ENCODE measurements around the gene KPNA4.

The KPNA4 gene

DNA sequence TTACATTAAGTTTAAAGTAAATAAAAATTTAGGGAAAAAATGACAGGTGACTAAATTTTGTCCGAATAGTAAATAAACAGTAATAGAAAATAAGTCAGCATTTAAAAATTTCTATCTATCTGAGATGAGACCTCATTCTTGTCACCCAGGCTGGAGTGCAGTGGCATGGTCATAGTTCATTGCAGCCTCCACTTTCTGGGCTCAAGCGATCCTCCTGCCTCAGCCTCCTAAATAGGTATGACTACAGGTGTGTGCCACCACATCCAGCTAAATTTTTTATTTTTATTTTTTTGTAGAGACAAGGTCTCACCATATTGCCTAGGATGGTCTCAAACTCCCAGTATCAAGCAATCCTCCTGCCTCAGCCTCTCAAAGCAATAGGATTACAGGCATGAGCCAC lies 7.8 kb downstream of the KPNA4 start:
- TF ChIP-seq, protein P1, sequence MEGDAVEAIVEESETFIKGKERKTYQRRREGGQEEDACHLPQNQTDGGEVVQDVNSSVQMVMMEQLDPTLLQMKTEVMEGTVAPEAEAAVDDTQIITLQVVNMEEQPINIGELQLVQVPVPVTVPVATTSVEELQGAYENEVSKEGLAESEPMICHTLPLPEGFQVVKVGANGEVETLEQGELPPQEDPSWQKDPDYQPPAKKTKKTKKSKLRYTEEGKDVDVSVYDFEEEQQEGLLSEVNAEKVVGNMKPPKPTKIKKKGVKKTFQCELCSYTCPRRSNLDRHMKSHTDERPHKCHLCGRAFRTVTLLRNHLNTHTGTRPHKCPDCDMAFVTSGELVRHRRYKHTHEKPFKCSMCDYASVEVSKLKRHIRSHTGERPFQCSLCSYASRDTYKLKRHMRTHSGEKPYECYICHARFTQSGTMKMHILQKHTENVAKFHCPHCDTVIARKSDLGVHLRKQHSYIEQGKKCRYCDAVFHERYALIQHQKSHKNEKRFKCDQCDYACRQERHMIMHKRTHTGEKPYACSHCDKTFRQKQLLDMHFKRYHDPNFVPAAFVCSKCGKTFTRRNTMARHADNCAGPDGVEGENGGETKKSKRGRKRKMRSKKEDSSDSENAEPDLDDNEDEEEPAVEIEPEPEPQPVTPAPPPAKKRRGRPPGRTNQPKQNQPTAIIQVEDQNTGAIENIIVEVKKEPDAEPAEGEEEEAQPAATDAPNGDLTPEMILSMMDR (IDR thresholded peaks at IDR 0.05; ENCODE audit: borderline replicate concordance, insufficient read depth, low read depth, low read length) = no peak
- no peak overlapping the region for H3K4me3 ChIP-seq (ENCODE audit: low read depth, low read length)

DNA sequence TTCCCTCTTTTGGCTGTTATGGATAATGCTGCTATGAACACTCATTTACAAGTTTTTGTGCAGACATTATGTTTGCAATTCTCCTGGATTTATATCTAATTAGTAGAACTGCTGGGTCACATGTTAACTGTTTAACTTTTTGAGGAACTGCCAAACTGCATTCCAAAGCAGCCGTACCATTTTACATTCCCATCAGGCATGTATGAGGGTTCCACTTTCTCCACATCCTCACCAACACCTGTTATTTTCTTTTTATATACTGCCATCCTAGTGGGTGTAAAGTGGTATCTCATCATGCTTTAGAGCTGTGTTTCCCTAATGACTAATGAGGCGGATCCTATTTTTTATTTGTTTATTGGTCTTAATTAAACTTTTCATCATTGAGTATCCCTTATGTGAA lies 9.2 kb downstream of the KPNA4 start:
- no peak overlapping the region for H3K4me3 ChIP-seq (ENCODE audit: low read depth, low read length)
- TF ChIP-seq, protein P1 (IDR thresholded peaks at IDR 0.05; ENCODE audit: borderline replicate concordance, insufficient read depth, low read depth, low read length) = no peak

DNA sequence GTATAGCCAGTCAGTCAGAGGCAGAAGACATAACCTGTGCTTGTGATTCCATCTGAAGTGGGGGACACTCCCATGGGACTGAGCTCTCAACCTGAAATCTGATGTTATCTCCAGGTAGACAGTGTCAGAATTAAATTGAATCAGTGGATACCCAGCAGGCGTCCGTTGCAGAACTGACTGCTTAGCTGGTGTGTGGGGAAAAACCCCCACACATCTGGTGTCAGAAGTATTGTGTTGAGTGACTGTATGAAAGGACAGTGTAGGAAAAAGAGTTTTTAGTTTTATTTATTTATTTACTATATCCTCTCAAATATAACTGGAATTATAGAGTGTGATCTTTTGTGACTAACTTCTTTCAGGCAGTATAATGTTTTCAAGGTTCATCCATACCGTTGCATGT lies 10.4 kb downstream of the KPNA4 start:
- H3K4me3 ChIP-seq (ENCODE audit: low read depth, low read length) = no peak overlapping the region
- TF ChIP-seq, protein P1 (IDR thresholded peaks at IDR 0.05; ENCODE audit: borderline replicate concordance, insufficient read depth, low read depth, low read length) = no peak

DNA sequence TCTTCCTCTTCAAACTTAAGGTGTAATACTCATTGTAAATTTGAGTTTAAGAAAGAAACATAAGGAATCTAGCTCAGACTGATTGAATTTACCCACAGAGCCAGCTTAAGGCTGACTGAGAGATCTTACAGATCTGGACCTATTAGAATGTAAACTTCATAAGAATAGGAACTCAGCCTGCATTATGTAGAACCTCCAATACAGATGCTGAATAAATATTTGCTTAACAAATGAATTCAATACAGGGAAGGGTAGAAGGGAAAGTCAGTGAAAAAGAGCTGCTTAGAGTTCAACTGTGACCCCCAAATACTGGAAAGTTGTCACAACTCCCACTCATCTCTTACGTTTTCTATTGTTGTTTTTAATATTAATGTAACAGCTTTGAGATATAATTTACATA lies 11.5 kb downstream of the KPNA4 start:
- TF ChIP-seq, protein P1 (IDR thresholded peaks at IDR 0.05; ENCODE audit: borderline replicate concordance, insufficient read depth, low read depth, low read length) = no peak
- H3K4me3 ChIP-seq (ENCODE audit: low read depth, low read length) = no peak overlapping the region

DNA sequence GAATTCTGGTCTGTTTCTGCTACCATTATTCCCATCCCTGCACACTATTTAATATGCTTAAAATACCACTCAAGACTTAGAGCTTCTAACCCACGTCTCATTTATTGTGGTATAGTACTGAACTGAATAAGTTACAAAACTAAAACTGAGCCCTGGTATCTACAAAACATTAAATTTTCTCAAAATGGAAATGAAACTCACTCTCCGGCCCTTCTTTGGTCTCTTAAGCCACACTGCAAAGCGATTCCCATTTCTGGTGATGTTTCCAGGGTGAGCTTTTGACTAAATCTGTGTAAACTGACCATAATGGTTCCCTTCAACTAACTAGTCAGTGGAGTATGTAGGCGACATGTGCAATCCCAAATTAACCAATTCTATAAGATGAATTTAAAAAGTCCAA lies 18.6 kb downstream of the KPNA4 start:
- H3K4me3 ChIP-seq (ENCODE audit: low read depth, low read length) = no peak overlapping the region
- TF ChIP-seq, protein P1 (IDR thresholded peaks at IDR 0.05; ENCODE audit: borderline replicate concordance, insufficient read depth, low read depth, low read length) = no peak

DNA sequence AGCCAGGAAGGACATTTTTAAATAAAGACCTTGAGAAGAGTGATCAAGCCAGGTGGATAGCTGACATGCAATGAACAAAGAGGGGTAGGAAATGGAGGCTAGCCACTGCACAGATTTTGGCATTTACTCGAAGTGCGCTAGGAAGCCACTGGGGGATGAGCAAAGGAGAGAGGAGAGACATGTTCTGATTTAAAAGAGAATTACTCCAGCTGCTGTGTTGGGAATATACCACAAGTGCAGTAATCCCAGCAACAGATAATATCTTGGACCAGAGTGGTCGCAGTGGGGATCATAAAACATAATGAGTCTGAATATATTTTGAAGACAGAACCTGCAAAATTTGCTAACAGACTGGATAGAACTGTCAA lies 19.9 kb downstream of the KPNA4 start:
- H3K4me3 ChIP-seq (ENCODE audit: low read depth, low read length) = no peak overlapping the region
- TF ChIP-seq, protein P1 (IDR thresholded peaks at IDR 0.05; ENCODE audit: borderline replicate concordance, insufficient read depth, low read depth, low read length) = no peak

DNA sequence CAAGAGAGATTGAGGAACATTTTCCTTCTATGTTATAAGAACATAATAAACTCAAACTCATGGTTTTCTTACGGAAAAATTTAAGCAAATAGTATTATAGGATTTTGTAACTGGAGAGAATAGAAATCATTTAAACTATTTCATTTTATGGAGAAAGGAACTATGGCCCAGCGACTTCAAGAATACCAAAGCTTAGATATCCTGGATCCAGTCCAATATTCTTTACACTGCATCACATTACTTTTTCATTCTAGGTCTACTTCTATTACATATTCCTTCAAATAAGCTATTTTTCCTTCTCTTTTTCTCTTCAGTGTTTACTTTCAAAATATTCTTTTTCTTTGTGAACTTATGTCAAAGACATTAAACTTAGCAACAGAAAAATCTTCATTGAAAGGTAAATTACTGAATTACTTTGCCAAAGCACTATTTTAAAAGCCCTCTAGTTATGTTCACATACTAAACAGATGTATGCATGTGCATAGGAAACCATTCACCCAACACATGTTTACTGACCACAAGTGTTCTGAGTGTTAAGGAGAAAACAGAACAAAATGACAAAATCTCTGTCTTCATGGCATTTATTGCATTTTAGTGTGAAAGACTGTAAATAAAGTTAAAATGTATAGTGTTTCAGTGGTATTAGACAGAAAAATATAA lies 20.4 kb downstream of the KPNA4 start:
- H3K4me3 ChIP-seq (ENCODE audit: low read depth, low read length) = no peak overlapping the region
- TF ChIP-seq, protein P1 (IDR thresholded peaks at IDR 0.05; ENCODE audit: borderline replicate concordance, insufficient read depth, low read depth, low read length) = no peak
